ENCODE results near the gene PCDH9. TPM values are rescaled to one million over a fixed set of nuclear protein-coding genes. Genes with fewer than 3 reads are reported as not detected.

PCDH9 gene
- total and polyA plus RNA-seq, 10 donors = 0.24 to 8.1 (median 3.8) TPM

DNA sequence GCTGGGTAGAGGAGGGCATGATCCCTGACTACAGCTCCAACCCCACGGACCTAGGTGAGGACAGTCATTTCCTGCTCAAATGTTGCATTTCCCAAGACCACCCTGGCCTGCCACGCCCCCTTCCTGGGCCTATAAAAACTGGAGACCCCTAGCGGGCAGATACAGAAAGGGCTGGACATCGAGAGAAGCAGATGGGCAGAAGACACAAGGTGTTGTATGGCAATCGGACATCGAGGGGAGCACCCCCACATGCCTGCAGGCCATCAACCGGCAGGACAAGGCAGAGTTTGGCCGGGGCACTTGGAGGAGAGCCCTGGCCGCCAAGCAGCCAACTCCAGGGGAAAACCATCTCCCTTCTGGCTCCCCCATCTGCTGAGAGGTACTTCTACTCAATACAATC, 746.4 kb downstream of the PCDH9 start:
- no peaks in the 10 kb centered on the region for H3K4me1 ChIP-seq
- intact Hi-C loops (cut with DNase I; ENCODE audit: low total_unique reads) = no loop called here
- H3K9me3 ChIP-seq = peaks cover 0 to 9% (median 0%) of the 10 kb centered on the region in 8 donors
- no peak for DNase-seq
- no peaks in the 10 kb centered on the region for H3K36me3 ChIP-seq
- WGBS, 5 donors = 82 to 88% (median 86%) methylated on average over 9 of the region's 9 CpGs
- no peaks in the 10 kb centered on the region for H3K27me3 ChIP-seq (replicated peaks in 1 of 7)
- no peak overlapping the region for H3K4me3 ChIP-seq
- no peak overlapping the region for H3K27ac ChIP-seq
- no peak for TF ChIP-seq POLR2A (IDR thresholded peaks at IDR 0.05)
- TF ChIP-seq, protein P1, sequence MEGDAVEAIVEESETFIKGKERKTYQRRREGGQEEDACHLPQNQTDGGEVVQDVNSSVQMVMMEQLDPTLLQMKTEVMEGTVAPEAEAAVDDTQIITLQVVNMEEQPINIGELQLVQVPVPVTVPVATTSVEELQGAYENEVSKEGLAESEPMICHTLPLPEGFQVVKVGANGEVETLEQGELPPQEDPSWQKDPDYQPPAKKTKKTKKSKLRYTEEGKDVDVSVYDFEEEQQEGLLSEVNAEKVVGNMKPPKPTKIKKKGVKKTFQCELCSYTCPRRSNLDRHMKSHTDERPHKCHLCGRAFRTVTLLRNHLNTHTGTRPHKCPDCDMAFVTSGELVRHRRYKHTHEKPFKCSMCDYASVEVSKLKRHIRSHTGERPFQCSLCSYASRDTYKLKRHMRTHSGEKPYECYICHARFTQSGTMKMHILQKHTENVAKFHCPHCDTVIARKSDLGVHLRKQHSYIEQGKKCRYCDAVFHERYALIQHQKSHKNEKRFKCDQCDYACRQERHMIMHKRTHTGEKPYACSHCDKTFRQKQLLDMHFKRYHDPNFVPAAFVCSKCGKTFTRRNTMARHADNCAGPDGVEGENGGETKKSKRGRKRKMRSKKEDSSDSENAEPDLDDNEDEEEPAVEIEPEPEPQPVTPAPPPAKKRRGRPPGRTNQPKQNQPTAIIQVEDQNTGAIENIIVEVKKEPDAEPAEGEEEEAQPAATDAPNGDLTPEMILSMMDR (IDR thresholded peaks at IDR 0.05 in 8 of 11, conservative IDR thresholded peaks at IDR 0.05 in 3 of 11) = no peak
- no peak for TF ChIP-seq POLR2AphosphoS5 (IDR thresholded peaks at IDR 0.05)

DNA sequence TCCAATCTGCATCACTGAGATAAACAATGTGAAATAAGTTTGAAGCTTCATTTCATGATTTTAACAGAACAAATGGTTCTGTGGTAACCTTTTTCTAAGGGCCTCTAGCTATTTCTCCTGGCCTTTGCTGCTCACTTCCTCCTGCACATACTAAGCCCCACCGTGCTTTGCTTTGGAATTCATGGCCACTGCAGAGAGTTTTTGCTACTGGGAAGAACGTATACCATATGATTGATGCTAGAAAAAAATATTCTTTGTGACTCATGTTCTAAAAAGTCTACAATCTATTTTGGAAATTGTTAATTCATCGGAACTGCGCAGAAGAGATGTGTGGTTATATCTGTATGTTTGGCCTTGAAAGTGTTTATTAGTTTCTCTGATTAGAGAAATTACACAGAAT, 747.3 kb downstream of the PCDH9 start:
- Histone ChIP-seq H3K4me3 (no peak overlapping the region), H3K27me3 (replicated peaks in 1 of 7) (no peaks in the 10 kb centered on the region), H3K36me3 (no peaks in the 10 kb centered on the region), H3K27ac (no peak overlapping the region), H3K4me1 (no peaks in the 10 kb centered on the region), H3K9me3 (peaks cover 0 to 10% (median 0%) of the 10 kb centered on the region in 8 donors)
- 62 to 82% (median 75%) methylated on average over 4 of the region's 4 CpGs for WGBS, 5 donors
- no peak for DNase-seq
- intact Hi-C loops (cut with DNase I; ENCODE audit: low total_unique reads) = no loop called here
- TF ChIP-seq POLR2A (IDR thresholded peaks at IDR 0.05) (no peak), POLR2AphosphoS5 (IDR thresholded peaks at IDR 0.05) (no peak)

DNA sequence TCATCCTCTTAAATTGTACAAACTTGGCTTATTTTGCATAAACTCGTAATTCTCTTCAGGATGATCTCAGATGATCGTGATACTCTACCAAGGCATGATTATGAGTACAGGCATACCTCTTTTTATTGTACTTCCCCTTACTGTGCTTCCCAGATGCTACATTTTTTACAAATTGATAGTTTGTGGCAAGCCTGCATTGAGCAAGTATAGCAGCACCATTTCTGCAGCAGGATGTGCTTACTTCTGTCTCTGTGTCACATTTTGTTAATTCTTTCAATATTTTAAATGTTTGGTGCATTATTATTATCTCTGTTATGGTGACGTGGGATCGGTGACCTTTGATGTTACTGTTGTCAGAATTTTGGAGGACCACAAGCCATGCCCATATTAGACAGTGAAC, 752.3 kb downstream of the PCDH9 start:
- DNase-seq = no peak
- Histone ChIP-seq H3K4me3 (no peak overlapping the region), H3K4me1 (no peaks in the 10 kb centered on the region), H3K9me3 (peaks cover 0 to 10% (median 0%) of the 10 kb centered on the region in 8 donors), H3K27ac (no peak overlapping the region), H3K36me3 (no peaks in the 10 kb centered on the region), H3K27me3 (replicated peaks in 1 of 7) (no peaks in the 10 kb centered on the region)
- TF ChIP-seq POLR2AphosphoS5 (IDR thresholded peaks at IDR 0.05) = no peak
- TF ChIP-seq, protein P1 (IDR thresholded peaks at IDR 0.05 in 8 of 11, conservative IDR thresholded peaks at IDR 0.05 in 3 of 11) = no peak
- no peak for TF ChIP-seq POLR2A (IDR thresholded peaks at IDR 0.05)
- 72 to 91% (median 78%) methylated on average over 4 of the region's 4 CpGs for WGBS, 5 donors
- intact Hi-C loops (cut with DNase I; ENCODE audit: low total_unique reads) = no loop called here

DNA sequence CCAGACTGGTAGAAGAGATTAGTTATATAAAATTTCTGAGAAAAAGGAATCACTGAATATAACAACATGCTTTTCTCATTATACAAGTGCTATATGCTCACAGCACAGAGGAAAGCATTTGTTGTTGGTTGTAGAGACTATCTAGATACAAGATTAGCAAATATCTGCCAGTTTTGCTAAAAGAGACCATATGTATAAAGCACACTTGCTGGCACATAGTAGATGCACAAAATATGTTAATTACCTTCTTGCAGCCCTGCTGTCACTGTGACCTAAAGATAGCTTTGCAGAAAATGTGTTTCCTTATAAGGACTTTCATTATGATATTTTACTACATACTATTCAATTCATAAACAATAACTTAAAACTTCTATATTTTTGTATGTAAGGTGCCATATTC, 755.1 kb downstream of the PCDH9 start:
- intact Hi-C loops (cut with DNase I; ENCODE audit: low total_unique reads) = no loop called here
- Histone ChIP-seq H3K9me3 (peaks cover 0 to 10% (median 0%) of the 10 kb centered on the region in 8 donors), H3K36me3 (no peaks in the 10 kb centered on the region), H3K27ac (no peak overlapping the region), H3K4me1 (no peaks in the 10 kb centered on the region), H3K27me3 (replicated peaks in 1 of 7) (no peaks in the 10 kb centered on the region), H3K4me3 (no peak overlapping the region)
- TF ChIP-seq POLR2AphosphoS5 (IDR thresholded peaks at IDR 0.05) = no peak
- DNase-seq = no peak

DNA sequence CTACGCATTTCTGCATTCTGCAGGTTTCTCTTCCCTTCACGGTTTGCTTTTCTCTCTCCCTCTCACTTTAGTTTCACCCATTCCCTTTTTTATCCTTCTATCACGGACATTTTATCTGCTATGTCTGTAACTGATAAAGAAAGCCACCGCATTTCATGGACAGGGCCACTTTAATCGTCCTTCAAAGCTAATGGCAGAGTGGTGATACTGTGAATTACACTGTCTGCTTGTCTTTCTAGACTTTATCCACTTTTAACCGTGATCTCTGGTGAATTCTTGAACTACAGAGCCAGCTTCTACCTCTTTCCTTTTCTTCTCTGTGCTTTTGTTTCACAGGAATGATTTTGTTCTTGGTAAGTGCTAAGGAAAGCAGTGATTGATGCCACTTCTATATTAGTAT, 760.4 kb downstream of the PCDH9 start:
- intact Hi-C loops (cut with DNase I; ENCODE audit: low total_unique reads) = no loop called here
- Histone ChIP-seq H3K4me3 (no peak overlapping the region), H3K27me3 (replicated peaks in 1 of 7) (no peaks in the 10 kb centered on the region), H3K9me3 (no peaks in the 10 kb centered on the region), H3K27ac (no peak overlapping the region), H3K36me3 (no peaks in the 10 kb centered on the region), H3K4me1 (no peaks in the 10 kb centered on the region)
- WGBS, 5 donors = 69 to 79% (median 74%) methylated on average over 6 of the region's 6 CpGs
- DNase-seq = no peak
- TF ChIP-seq, protein P1 (IDR thresholded peaks at IDR 0.05 in 8 of 11, conservative IDR thresholded peaks at IDR 0.05 in 3 of 11) = no peak
